Neural cell (in vitro differentiated cells): Measurements from ENCODE around the gene MED19. TPM values are rescaled to one million over a fixed set of nuclear protein-coding genes. Genes with fewer than 3 reads are reported as not detected.
A peak's percentile ranks its signal among the peaks of the same experiment; 100 is the strongest.

Experiments used
- H2AFZ ChIP-seq: fragments of 200-600, 300-800 bp; sonication (generic), shearing (Covaris generic); 2 replicates; pipeline ENCODE4 v1.6.0; 2014; ENCODE audit warnings: low read depth, mild to moderate bottlenecking, antibody characterized with exemption, low read length, moderate library complexity
- H3F3A ChIP-seq: fragments of 200-600 bp; shearing (Covaris generic); 2 replicates; pipeline ENCODE4 v1.6.1; 2016; ENCODE audit warnings: mild to moderate bottlenecking, moderate library complexity, mixed read lengths, antibody characterized with exemption, low read length; ENCODE audit not compliant: insufficient read depth, poor library complexity, severe bottlenecking
- H3K27ac ChIP-seq: fragments of 200-600, 300-800 bp; sonication (generic), shearing (Covaris generic); 2 replicates; pipeline ENCODE4 v1.5.1; 2014; ENCODE audit warnings: mild to moderate bottlenecking, low read length, moderate library complexity
- H3K27me3 ChIP-seq: fragments of 300-800, 200-600 bp; sonication (generic), shearing (Covaris generic); 2 replicates; pipeline ENCODE4 v1.6.0; 2014; ENCODE audit warnings: mild to moderate bottlenecking, low read depth, low read length, moderate library complexity; ENCODE audit not compliant: insufficient read depth
- H3K36me3 ChIP-seq: fragments of 300-800, 200-600 bp; sonication (generic), shearing (Covaris generic); 2 replicates; pipeline ENCODE4 v1.5.1; 2014; ENCODE audit warnings: mild to moderate bottlenecking, antibody characterized with exemption, low read length, moderate library complexity; ENCODE audit not compliant: insufficient read depth
- H3K4me2 ChIP-seq: fragments of 300-800, 200-600 bp; sonication (generic), shearing (Covaris generic); 2 replicates; pipeline ENCODE4 v1.6.0; 2014; ENCODE audit warnings: mild to moderate bottlenecking, low read length
- H3K4me3 ChIP-seq: fragments of 300-800, 200-600 bp; sonication (generic), shearing (Covaris generic); 2 replicates; pipeline ENCODE4 v1.5.1; 2014; ENCODE audit warnings: mild to moderate bottlenecking, low read length, moderate library complexity
- H3K79me2 ChIP-seq: fragments of 200-600 bp; shearing (Covaris generic); replicated peaks from 2 replicates; pipeline ENCODE4 v1.6.0; 2014; ENCODE audit warnings: mild to moderate bottlenecking, low read length, moderate library complexity; ENCODE audit not compliant: insufficient read depth
- H3K9ac ChIP-seq: fragments of 300-800, 200-600 bp; sonication (generic), shearing (Covaris generic); 2 replicates; pipeline ENCODE4 v1.6.1; 2016; ENCODE audit warnings: mild to moderate bottlenecking, low read length, mixed read lengths
- H3K9me2 ChIP-seq: fragments of 200-600 bp; shearing (Covaris generic); 2 replicates; pipeline ENCODE4 v1.6.1; 2016; ENCODE audit warnings: mild to moderate bottlenecking, low read length, mixed read lengths; ENCODE audit not compliant: insufficient read depth
- H3K9me3 ChIP-seq: fragments of 200-600, 300-800 bp; sonication (generic), shearing (Covaris generic); 2 replicates; pipeline ENCODE4 v1.6.1; 2016; ENCODE audit warnings: mild to moderate bottlenecking, mixed run types, low read length, moderate library complexity, mixed read lengths
- H4K20me1 ChIP-seq: fragments of 200-600 bp; shearing (Covaris generic); 2 replicates; pipeline ENCODE4 v1.6.1; 2016; ENCODE audit warnings: mild to moderate bottlenecking, mixed run types; ENCODE audit not compliant: insufficient read depth
- CTCF ChIP-seq: fragments of 450-650 bp; IDR thresholded peaks from 2 replicates; pipeline ENCODE4 v1.5.1; 2014; ENCODE audit warnings: antibody characterized with exemption, mild to moderate bottlenecking, moderate library complexity; ENCODE audit not compliant: poor library complexity, severe bottlenecking
- EP300 ChIP-seq: fragments of 450-650 bp; conservative IDR thresholded peaks from 2 replicates; pipeline ENCODE4 v1.6.1; 2014; ENCODE audit warnings: antibody characterized with exemption, mild to moderate bottlenecking, moderate library complexity; ENCODE audit not compliant: poor library complexity, severe bottlenecking
- EZH2 ChIP-seq: fragments of 200-600, 300-800 bp; shearing (Covaris generic), sonication (generic); IDR thresholded peaks from 2 replicates; pipeline ENCODE4 v1.6.1; 2014; ENCODE audit warnings: antibody characterized with exemption, low read length, borderline replicate concordance, mild to moderate bottlenecking; ENCODE audit not compliant: insufficient read depth, poor library complexity, severe bottlenecking
- MXI1 ChIP-seq: fragments of 450-650 bp; conservative IDR thresholded peaks from 2 replicates; pipeline ENCODE4 v1.6.1; 2014; ENCODE audit warnings: antibody characterized with exemption, mild to moderate bottlenecking; ENCODE audit not compliant: poor library complexity, severe bottlenecking
- POLR2AphosphoS5 ChIP-seq: IDR thresholded peaks from 2 replicates; pipeline ENCODE4 v1.6.1; 2012
- RAD21 ChIP-seq: fragments of 450-650 bp; conservative IDR thresholded peaks from 2 replicates; pipeline ENCODE4 v1.6.1; 2014; ENCODE audit warnings: antibody characterized with exemption, mild to moderate bottlenecking, moderate library complexity
- REST ChIP-seq: IDR thresholded peaks from 2 replicates; pipeline ENCODE4 v1.6.1; 2012; ENCODE audit warnings: borderline replicate concordance
- SMC3 ChIP-seq: fragments of 450-650 bp; conservative IDR thresholded peaks from 2 replicates; pipeline ENCODE4 v1.6.1; 2014; ENCODE audit warnings: antibody characterized with exemption, mild to moderate bottlenecking, moderate library complexity; ENCODE audit not compliant: poor library complexity
- TAF1 ChIP-seq: IDR thresholded peaks from 2 replicates; pipeline ENCODE4 v1.6.1; 2012; ENCODE audit warnings: low read depth
- polyA plus RNA-seq: library from polyadenylated mRNA; depleted of rRNA; stranded (reverse); fragments of >200 nt; gene quantifications from 2 replicates; pipeline ENCODE4 v1.2.3, GENCODE V29; 2014

The MED19 gene
- polyA plus RNA-seq, 1 donor from 2014 or later, result 46.4 TPM

DNA sequence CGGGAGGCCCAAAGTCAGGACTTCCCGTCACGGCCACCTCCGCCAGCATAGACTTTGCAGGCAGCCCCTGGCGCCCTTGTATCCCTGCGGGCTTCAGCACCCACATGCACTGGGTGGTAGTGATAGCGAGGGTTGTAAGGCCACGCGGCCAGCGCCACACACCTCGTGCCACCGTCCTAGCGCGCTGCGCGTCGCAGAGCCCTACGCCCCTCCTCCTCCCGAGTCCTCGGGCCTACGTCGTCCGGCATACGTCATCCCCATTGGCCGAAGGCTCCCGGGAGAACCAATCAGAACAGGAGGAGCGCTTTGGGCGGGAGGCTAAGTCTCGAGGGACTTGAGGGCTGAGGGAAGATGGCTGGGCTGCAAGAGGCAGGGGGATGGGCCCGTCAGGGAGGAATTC is 40.9 kb upstream of the MED19 start:
- no peak overlapping the region for H3K4me2 ChIP-seq
- no peak overlapping the region for H3K27ac ChIP-seq

GRCh38 chr11:57751676-57752253 is 39.8 kb upstream of the MED19 start, which contains the start of gene BTBD18:
BTBD18 (minus strand) TSS chr11:57751819; CDS start chr11:57751188, 631 bp downstream.
- no peaks in the 10 kb centered on the region for H3K9me3 ChIP-seq
- no peak within 1 kb of the TSS for H3K27ac ChIP-seq
- H4K20me1 ChIP-seq, result no peaks in the 10 kb centered on the region
- H3K4me2 ChIP-seq, result no peak within 1 kb of the TSS
- no peak within 1 kb of the TSS for H3K9ac ChIP-seq
- H3F3A ChIP-seq, result no peaks in the 10 kb centered on the region
- peaks cover 3% of the 10 kb centered on the region for H3K36me3 ChIP-seq
- H2AFZ ChIP-seq, result no peak within 1 kb of the TSS
- H3K9me2 ChIP-seq, result no peaks in the 10 kb centered on the region
- no peaks in the 10 kb centered on the region for H3K27me3 ChIP-seq
- TF ChIP-seq SMC3, result peak; percentile 53
- TF ChIP-seq RAD21, result peak; percentile 23
- peak; percentile 45 for TF ChIP-seq CTCF
- no peak for TF ChIP-seq MXI1
- H3K4me3 ChIP-seq, result no peak within 1 kb of the TSS
- H3K79me2 ChIP-seq, result no peaks in the 10 kb centered on the region

More for the DNA sequence above, 40.9 kb upstream of the MED19 start:
- peaks cover 3% of the 10 kb centered on the region for H3K36me3 ChIP-seq
- H4K20me1 ChIP-seq, result no peaks in the 10 kb centered on the region
- H2AFZ ChIP-seq, result no peak overlapping the region
- TF ChIP-seq REST, result no peak
- no peak for TF ChIP-seq EP300
- no peak for TF ChIP-seq MXI1
- TF ChIP-seq POLR2AphosphoS5, result no peak
- TF ChIP-seq TAF1, result no peak
- TF ChIP-seq RAD21, result no peak
- no peak for TF ChIP-seq CTCF
- TF ChIP-seq EZH2, result no peak
- TF ChIP-seq SMC3, result no peak
- no peaks in the 10 kb centered on the region for H3F3A ChIP-seq
- no peaks in the 10 kb centered on the region for H3K27me3 ChIP-seq
- H3K9me3 ChIP-seq, result no peaks in the 10 kb centered on the region
- H3K9me2 ChIP-seq, result no peaks in the 10 kb centered on the region
- H3K79me2 ChIP-seq, result no peaks in the 10 kb centered on the region
- no peak overlapping the region for H3K9ac ChIP-seq
- H3K4me3 ChIP-seq, result no peak overlapping the region
